Lower leg skin (tissue), 4 donors: ENCODE results near the gene PVALB. TPM values are rescaled to one million over a fixed set of nuclear protein-coding genes. Genes with fewer than 3 reads are reported as not detected.
A peak's percentile ranks its signal among the peaks of the same experiment; 100 is the strongest.

Source experiments
- DNase-seq, 2 donors: peaks; one replicate each; pipeline ENCODE4 v3.0.0-alpha.2; 2019; ENCODE audit warnings: low spot score in 2 of 2
- H3K4me3 ChIP-seq: fragments of 200-600 bp; sonication (generic); 2 replicates; pipeline ENCODE4 v1.5.1; 2017; ENCODE audit warnings: mild to moderate bottlenecking, low read depth; ENCODE audit not compliant: poor library complexity, severe bottlenecking
- CTCF ChIP-seq, 3 donors: fragments of 450-650 bp; IDR thresholded peaks; one replicate each; pipeline ENCODE4 v1.5.1; 2016; ENCODE audit warnings: antibody characterized with exemption in 3 of 3, mild to moderate bottlenecking in 3 of 3, moderate library complexity in 2 of 3
- POLR2A ChIP-seq, 2 donors: fragments of 450-650 bp; IDR thresholded peaks; one replicate each; pipeline ENCODE4 v1.6.1; 2016 to 2017; ENCODE audit warnings: antibody characterized with exemption in 2 of 2, mild to moderate bottlenecking in 1 of 2, moderate library complexity in 1 of 2
- WGBS, 2 donors: methylation state at CpG; one replicate each; pipeline ENCODE4 v1.1.5; 2018; 5-methylcytosine and 5-hydroxymethylcytosine counted together
- intact Hi-C: fragments of 100-400 bp; cut with DNase I; formaldehyde crosslinking; loops from one replicate; pipeline ENCODE4 v1.15.0; 2023; ENCODE audit warnings: low total_unique reads
- total RNA-seq, 4 donors: library from RNA; depleted of rRNA; stranded (reverse); fragments of >200 nt; gene quantifications; one replicate each; pipeline ENCODE4 v1.1.0, GENCODE V29; 2016

Gene PVALB
- total RNA-seq, 4 donors from 2014 or later, result not detected

GRCh38 chr22:36768616-36769015 lies 48.2 kb downstream of the PVALB start:
- no peak overlapping the region for H3K4me3 ChIP-seq
- DNase-seq, result peak in 1 of 2 donors; percentile 61
- no peak for TF ChIP-seq CTCF (IDR thresholded peaks at IDR 0.05)
- no peak for TF ChIP-seq POLR2A (IDR thresholded peaks at IDR 0.05)
- intact Hi-C loops, result no loop called here
- WGBS, 2 donors, result 91% methylated on average over 13 of the region's 13 CpGs

GRCh38 chr22:36768141-36768540 lies 48.7 kb downstream of the PVALB start:
- no peak overlapping the region for H3K4me3 ChIP-seq
- DNase-seq, result peak in 1 of 2 donors; percentile 56
- TF ChIP-seq POLR2A (IDR thresholded peaks at IDR 0.05) (no peak), CTCF (IDR thresholded peaks at IDR 0.05) (no peak)
- 87 to 92% methylated on average over 5 of the region's 5 CpGs for WGBS, 2 donors
- intact Hi-C loops, result no loop called here

- TF ChIP-seq CTCF (IDR thresholded peaks at IDR 0.05) (no peak), POLR2A (IDR thresholded peaks at IDR 0.05) (no peak)
- WGBS, 2 donors, result 91 to 92% methylated on average over 10 of the region's 10 CpGs
- peak in 1 of 2 donors; percentile 80 for DNase-seq
- H3K4me3 ChIP-seq, result no peak overlapping the region
- intact Hi-C loops, result no loop called here
Observed at GRCh38 chr22:36767035-36767775, 49.6 kb downstream of the PVALB start.

- no peak for TF ChIP-seq CTCF (IDR thresholded peaks at IDR 0.05)
- TF ChIP-seq POLR2A (IDR thresholded peaks at IDR 0.05), result no peak
- WGBS, 2 donors, result 85 to 90% methylated on average over 11 of the region's 11 CpGs
- intact Hi-C loops, result no loop called here
- no peak for DNase-seq
- no peak overlapping the region for H3K4me3 ChIP-seq
Observed at GRCh38 chr22:36765943-36766450, 50.8 kb downstream of the PVALB start.

- TF ChIP-seq POLR2A (IDR thresholded peaks at IDR 0.05), result no peak
- TF ChIP-seq CTCF (IDR thresholded peaks at IDR 0.05), result no peak
- peak in 1 of 2 donors; percentile 67 for DNase-seq
- H3K4me3 ChIP-seq, result no peak overlapping the region
- intact Hi-C loops, result no loop called here
- 87% methylated on average over 17 of the region's 17 CpGs for WGBS, 2 donors
Observed at GRCh38 chr22:36765131-36765942, 51.5 kb downstream of the PVALB start.
